GM18951 (cell line): ENCODE measurements around the gene SNX19.

Experiments
- POLR2A ChIP-seq: IDR thresholded peaks from 4 replicates; pipeline ENCODE4 v1.6.1; 2011; ENCODE audit warnings: mild to moderate bottlenecking; ENCODE audit not compliant: insufficient read length, insufficient read depth; ENCODE audit errors: extremely low read depth
- in situ Hi-C: fragments of 300-500 bp; cut with MboI; formaldehyde crosslinking; loops from one replicate; pipeline ENCODE4 v1.12.0; 2022; ENCODE audit warnings: low sequenced_read_pairs, mixed read lengths, inconsistent platforms; ENCODE audit not compliant: unreplicated experiment

SNX19 gene

DNA sequence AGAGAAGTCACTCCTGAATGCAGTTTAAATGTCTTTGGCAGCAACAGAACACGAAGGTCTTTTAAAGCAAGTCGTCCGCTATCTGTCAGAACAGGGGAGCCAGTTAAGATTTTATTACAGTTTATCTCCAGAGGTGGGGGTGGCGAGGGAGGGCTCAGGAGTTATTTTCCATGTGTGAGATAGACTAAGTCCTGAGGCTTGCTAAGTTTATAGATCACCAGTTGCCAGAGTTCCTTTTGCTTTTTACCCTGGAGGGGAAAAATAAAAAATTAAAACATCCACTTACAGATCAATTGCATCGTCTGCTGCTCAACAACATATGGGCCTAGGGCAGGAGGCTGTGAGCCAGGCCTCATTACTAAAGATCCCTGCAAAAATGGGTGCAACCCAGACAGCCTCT lies 90.7 kb downstream of the SNX19 start:
- in situ Hi-C loops = no loop called here
- TF ChIP-seq POLR2A = no peak
